ENCODE measurements around the gene CAPN12.
A peak's percentile ranks its signal among the peaks of the same experiment; 100 is the strongest.
"Not testable (repeated sequence)": the region's sequence is repeated elsewhere in the genome, so short reads cannot be mapped to it uniquely, and the experiment has no call there.

The CAPN12 gene

GRCh38 chr19:38744298-38744681, at the start of gene CAPN12:
CAPN12 (minus strand) TSS chr19:38744474; CDS start chr19:38744165, 309 bp downstream.
- TF ChIP-seq CTCF (IDR thresholded peaks at IDR 0.05; ENCODE audit: extremely low read depth, missing control alignments) = no peak
- DNase-seq (ENCODE audit: low spot score) = no peak

- no peak for TF ChIP-seq CTCF (IDR thresholded peaks at IDR 0.05; ENCODE audit: extremely low read depth, missing control alignments)
Observed at GRCh38 chr19:38793671-38794070, 49.4 kb upstream of the CAPN12 start.

GRCh38 chr19:38793177-38793576, 48.9 kb upstream of the CAPN12 start:
- no peak for TF ChIP-seq CTCF (IDR thresholded peaks at IDR 0.05; ENCODE audit: extremely low read depth, missing control alignments)
- DNase-seq (ENCODE audit: low spot score) = no peak

More at GRCh38 chr19:38793671-38794070, 49.4 kb upstream of the CAPN12 start:
- DNase-seq (ENCODE audit: low spot score) = no peak

GRCh38 chr19:38792250-38793111, 48.2 kb upstream of the CAPN12 start:
- peak; percentile 77 for DNase-seq (ENCODE audit: low spot score)

GRCh38 chr19:38791451-38792064, 47.3 kb upstream of the CAPN12 start:
- DNase-seq (ENCODE audit: low spot score) = not testable (repeated sequence)

More at GRCh38 chr19:38792250-38793111, 48.2 kb upstream of the CAPN12 start:
- no peak for TF ChIP-seq CTCF (IDR thresholded peaks at IDR 0.05; ENCODE audit: extremely low read depth, missing control alignments)

GRCh38 chr19:38790507-38791403, 46.5 kb upstream of the CAPN12 start:
- DNase-seq (ENCODE audit: low spot score) = not testable (repeated sequence)

- DNase-seq (ENCODE audit: low spot score) = no peak
- TF ChIP-seq CTCF (IDR thresholded peaks at IDR 0.05; ENCODE audit: extremely low read depth, missing control alignments) = no peak
Observed at GRCh38 chr19:38788478-38789243, 44.4 kb upstream of the CAPN12 start, which contains the start of gene LGALS7B. LGALS7B (plus strand) TSS chr19:38789200; CDS start chr19:38789227, 27 bp downstream.

Data from GM20000 (cell line).